ENCODE measurements around the gene NACAD. TPM values are rescaled to one million over a fixed set of nuclear protein-coding genes. Genes with fewer than 3 reads are reported as not detected.

The NACAD gene
- total RNA-seq, 1 experiment from 2014 or later = not detected

GRCh38 chr7:45075871-45076796 is 12.6 kb downstream of the NACAD start:
- no peaks in the 10 kb centered on the region for H3K9me3 ChIP-seq (ENCODE audit: low read length)
- 0 out of 2 replicates have a peak, but pooled peaks cover 13% of the 10 kb centered on the region for H4K20me1 ChIP-seq (ENCODE audit: insufficient read depth, low read depth, low read length)
- no peaks in the 10 kb centered on the region for H3K9me2 ChIP-seq (replicated peaks; ENCODE audit: insufficient read depth, low read length)
- no peak overlapping the region for H3K9ac ChIP-seq (ENCODE audit: low read length)
- no peaks in the 10 kb centered on the region for H3K27me3 ChIP-seq (ENCODE audit: low read length)
- no peaks in the 10 kb centered on the region for H3K79me2 ChIP-seq (ENCODE audit: low read length)
- H3K36me3 ChIP-seq (ENCODE audit: insufficient read depth, low read length) = peaks cover 12% of the 10 kb centered on the region
- no peak overlapping the region for H3K27ac ChIP-seq (ENCODE audit: low read length)
- no peak overlapping the region for H3K4me2 ChIP-seq (ENCODE audit: low read depth, low read length, poor library complexity, severe bottlenecking)
- no peak for DNase-seq
- H3K4me1 ChIP-seq (ENCODE audit: low read length) = peaks cover 4% of the 10 kb centered on the region; the same call in 1 of the 2 replicates
- no peak overlapping the region for H3K4me3 ChIP-seq (ENCODE audit: low read length)
- no peak overlapping the region for H2AFZ ChIP-seq (ENCODE audit: low read length)

- peaks cover 4% of the 10 kb centered on the region; the same call in 1 of the 2 replicates for H3K4me1 ChIP-seq (ENCODE audit: low read length)
- H4K20me1 ChIP-seq (ENCODE audit: insufficient read depth, low read depth, low read length) = 0 out of 2 replicates have a peak, but pooled peaks cover 10% of the 10 kb centered on the region
- no peak overlapping the region for H2AFZ ChIP-seq (ENCODE audit: low read length)
- no peak overlapping the region for H3K9ac ChIP-seq (ENCODE audit: low read length)
- no peaks in the 10 kb centered on the region for H3K9me3 ChIP-seq (ENCODE audit: low read length)
- H3K4me3 ChIP-seq (ENCODE audit: low read length) = no peak overlapping the region
- no peaks in the 10 kb centered on the region for H3K27me3 ChIP-seq (ENCODE audit: low read length)
- DNase-seq = no peak
- no peak overlapping the region for H3K4me2 ChIP-seq (ENCODE audit: low read depth, low read length, poor library complexity, severe bottlenecking)
- no peak overlapping the region for H3K27ac ChIP-seq (ENCODE audit: low read length)
- no peaks in the 10 kb centered on the region for H3K9me2 ChIP-seq (replicated peaks; ENCODE audit: insufficient read depth, low read length)
- peaks cover 18% of the 10 kb centered on the region for H3K36me3 ChIP-seq (ENCODE audit: insufficient read depth, low read length)
- no peaks in the 10 kb centered on the region for H3K79me2 ChIP-seq (ENCODE audit: low read length)
Observed at GRCh38 chr7:45075355-45075644, 13.5 kb downstream of the NACAD start.

- no peaks in the 10 kb centered on the region for H3K9me2 ChIP-seq (replicated peaks; ENCODE audit: insufficient read depth, low read length)
- H3K9me3 ChIP-seq (ENCODE audit: low read length) = no peaks in the 10 kb centered on the region
- no peak overlapping the region for H3K4me3 ChIP-seq (ENCODE audit: low read length)
- H3K4me1 ChIP-seq (ENCODE audit: low read length) = peaks cover 4% of the 10 kb centered on the region; the same call in 1 of the 2 replicates
- H3K4me2 ChIP-seq (ENCODE audit: low read depth, low read length, poor library complexity, severe bottlenecking) = no peak overlapping the region
- H3K27ac ChIP-seq (ENCODE audit: low read length) = no peak overlapping the region
- H2AFZ ChIP-seq (ENCODE audit: low read length) = no peak overlapping the region
- 0 out of 2 replicates have a peak, but pooled peaks cover 10% of the 10 kb centered on the region for H4K20me1 ChIP-seq (ENCODE audit: insufficient read depth, low read depth, low read length)
- H3K27me3 ChIP-seq (ENCODE audit: low read length) = no peaks in the 10 kb centered on the region
- peaks cover 20% of the 10 kb centered on the region for H3K36me3 ChIP-seq (ENCODE audit: insufficient read depth, low read length)
- no peak overlapping the region for H3K9ac ChIP-seq (ENCODE audit: low read length)
- DNase-seq = no peak
- H3K79me2 ChIP-seq (ENCODE audit: low read length) = no peaks in the 10 kb centered on the region
Observed at GRCh38 chr7:45074528-45075354, 14.0 kb downstream of the NACAD start.

DNA sequence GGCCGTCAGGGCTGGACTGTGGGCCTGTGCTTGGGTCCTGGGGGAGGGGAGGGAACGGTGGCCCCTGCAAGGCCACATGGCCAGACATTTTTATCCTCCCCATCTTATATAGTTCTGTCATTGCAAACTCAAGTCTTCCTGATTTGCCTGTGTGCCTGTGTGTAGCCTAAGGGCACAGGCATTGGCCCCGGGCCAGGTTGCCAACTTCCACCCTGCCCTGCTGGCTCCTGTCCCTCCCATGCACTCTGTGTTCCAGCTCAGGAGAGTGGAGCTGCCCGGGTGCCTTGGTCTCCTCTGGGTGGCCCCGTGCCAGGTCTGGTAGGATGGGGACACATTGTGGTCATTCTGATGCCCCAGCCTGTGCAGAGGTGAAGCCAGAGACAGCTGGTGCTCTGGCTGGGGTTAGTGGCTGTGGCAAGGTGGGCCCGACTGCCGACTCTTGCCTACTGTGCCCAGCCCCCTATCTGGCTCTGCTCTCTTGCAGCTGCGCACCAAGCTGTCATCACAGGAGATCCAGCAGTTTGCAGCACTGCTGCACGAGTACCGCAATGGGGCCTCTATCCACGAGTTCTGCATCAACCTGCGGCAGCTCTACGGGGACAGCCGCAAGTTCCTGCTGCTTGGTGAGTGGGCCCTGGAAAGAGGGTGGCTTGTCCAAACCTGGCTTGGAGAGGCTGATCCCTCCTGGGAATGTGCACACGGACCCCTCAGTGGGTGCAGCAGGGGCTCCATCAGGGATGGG is 14.8 kb downstream of the NACAD start:
- no peaks in the 10 kb centered on the region for H3K79me2 ChIP-seq (ENCODE audit: low read length)
- peaks cover 11% of the 10 kb centered on the region; the same call in 1 of the 2 replicates for H4K20me1 ChIP-seq (ENCODE audit: insufficient read depth, low read depth, low read length)
- no peak overlapping the region for H3K27ac ChIP-seq (ENCODE audit: low read length)

GRCh38 chr7:45073031-45073785 is 15.6 kb downstream of the NACAD start:
- Histone ChIP-seq H4K20me1 (ENCODE audit: insufficient read depth, low read depth, low read length) (peaks cover 19% of the 10 kb centered on the region; the same call in 1 of the 2 replicates), H2AFZ (ENCODE audit: low read length) (no peak overlapping the region), H3K36me3 (ENCODE audit: insufficient read depth, low read length) (peaks cover 20% of the 10 kb centered on the region), H3K27ac (ENCODE audit: low read length) (no peak overlapping the region), H3K9me2 (replicated peaks; ENCODE audit: insufficient read depth, low read length) (no peaks in the 10 kb centered on the region), H3K9me3 (ENCODE audit: low read length) (no peaks in the 10 kb centered on the region), H3K9ac (ENCODE audit: low read length) (no peak overlapping the region), H3K4me1 (ENCODE audit: low read length) (peaks cover 12% of the 10 kb centered on the region), H3K79me2 (ENCODE audit: low read length) (no peaks in the 10 kb centered on the region), H3K4me2 (ENCODE audit: low read depth, low read length, poor library complexity, severe bottlenecking) (no peak overlapping the region), H3K27me3 (ENCODE audit: low read length) (no peaks in the 10 kb centered on the region), H3K4me3 (ENCODE audit: low read length) (no peak overlapping the region)
- DNase-seq = no peak

More for the DNA sequence above, 14.8 kb downstream of the NACAD start:
- Histone ChIP-seq H3K4me2 (ENCODE audit: low read depth, low read length, poor library complexity, severe bottlenecking) (no peak overlapping the region), H3K4me1 (ENCODE audit: low read length) (peaks cover 5% of the 10 kb centered on the region), H3K4me3 (ENCODE audit: low read length) (no peak overlapping the region), H3K9me3 (ENCODE audit: low read length) (no peaks in the 10 kb centered on the region), H3K36me3 (ENCODE audit: insufficient read depth, low read length) (peaks cover 20% of the 10 kb centered on the region), H2AFZ (ENCODE audit: low read length) (no peak overlapping the region), H3K9me2 (replicated peaks; ENCODE audit: insufficient read depth, low read length) (no peaks in the 10 kb centered on the region), H3K27me3 (ENCODE audit: low read length) (no peaks in the 10 kb centered on the region), H3K9ac (ENCODE audit: low read length) (no peak overlapping the region)
- DNase-seq = no peak

DNA sequence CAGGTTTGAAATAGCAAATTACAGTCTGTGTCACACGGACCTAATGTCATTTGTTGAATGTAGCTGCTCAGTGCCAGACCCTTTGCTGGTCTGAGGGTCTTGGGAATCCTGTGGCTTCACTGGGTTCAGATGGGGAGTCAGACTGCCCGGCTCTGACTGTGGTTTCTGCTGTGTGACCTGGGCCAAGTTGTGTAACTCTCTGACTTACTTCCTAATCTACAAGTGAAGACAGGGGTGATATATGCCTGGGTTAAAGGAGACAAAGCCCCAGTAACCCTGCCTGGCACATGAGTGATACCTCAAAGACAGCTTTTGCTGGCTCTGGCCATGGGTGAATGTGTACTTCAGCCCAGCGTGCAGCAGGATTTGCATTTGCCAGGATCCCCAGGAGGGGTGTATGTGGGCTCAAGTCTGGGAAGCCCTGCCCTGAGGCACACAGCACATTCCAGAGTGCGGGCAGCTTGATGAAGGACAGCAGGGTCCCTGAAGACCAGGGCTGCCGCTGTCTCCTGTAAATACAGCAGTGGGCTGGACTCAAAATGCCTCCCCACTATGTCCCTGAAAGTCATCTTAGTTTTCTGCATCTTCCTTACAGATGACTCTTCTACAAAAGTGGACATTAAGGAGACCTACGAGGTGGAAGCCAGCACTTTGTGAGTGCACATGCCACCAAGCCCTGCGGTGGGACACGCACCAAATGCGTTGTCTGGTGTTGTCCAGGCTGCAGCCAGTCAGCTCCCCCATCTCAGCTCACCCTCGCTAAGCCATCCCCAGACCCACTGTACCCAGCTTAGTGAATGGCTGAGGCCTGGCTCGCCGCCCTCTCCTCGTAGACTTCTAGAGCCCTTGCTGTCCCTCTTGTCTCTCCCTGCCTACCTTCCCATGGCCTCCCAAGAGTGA is 16.4 kb downstream of the NACAD start:
- H3K9me2 ChIP-seq (replicated peaks; ENCODE audit: insufficient read depth, low read length) = no peaks in the 10 kb centered on the region
- H3K27ac ChIP-seq (ENCODE audit: low read length) = no peak overlapping the region
- no peak overlapping the region for H3K4me2 ChIP-seq (ENCODE audit: low read depth, low read length, poor library complexity, severe bottlenecking)
- H3K9ac ChIP-seq (ENCODE audit: low read length) = no peak overlapping the region
- peaks cover 3% of the 10 kb centered on the region; the same call in 1 of the 2 replicates for H3K79me2 ChIP-seq (ENCODE audit: low read length)
- H3K27me3 ChIP-seq (ENCODE audit: low read length) = no peaks in the 10 kb centered on the region
- H3K36me3 ChIP-seq (ENCODE audit: insufficient read depth, low read length) = peaks cover 20% of the 10 kb centered on the region
- peaks cover 22% of the 10 kb centered on the region for H4K20me1 ChIP-seq (ENCODE audit: insufficient read depth, low read depth, low read length)
- peaks cover 13% of the 10 kb centered on the region for H3K4me1 ChIP-seq (ENCODE audit: low read length)
- DNase-seq = no peak
- no peak overlapping the region for H2AFZ ChIP-seq (ENCODE audit: low read length)
- H3K4me3 ChIP-seq (ENCODE audit: low read length) = no peak overlapping the region
- no peaks in the 10 kb centered on the region for H3K9me3 ChIP-seq (ENCODE audit: low read length)

GRCh38 chr7:45071528-45071927 is 17.2 kb downstream of the NACAD start:
- H2AFZ ChIP-seq (ENCODE audit: low read length) = no peak overlapping the region
- peaks cover 4% of the 10 kb centered on the region for H3K79me2 ChIP-seq (ENCODE audit: low read length)
- no peak overlapping the region for H3K9ac ChIP-seq (ENCODE audit: low read length)
- no peak overlapping the region for H3K4me2 ChIP-seq (ENCODE audit: low read depth, low read length, poor library complexity, severe bottlenecking)
- H3K27ac ChIP-seq (ENCODE audit: low read length) = no peak overlapping the region
- peaks cover 18% of the 10 kb centered on the region; the same call in 1 of the 2 replicates for H3K36me3 ChIP-seq (ENCODE audit: insufficient read depth, low read length)
- no peaks in the 10 kb centered on the region for H3K9me2 ChIP-seq (replicated peaks; ENCODE audit: insufficient read depth, low read length)
- H3K4me3 ChIP-seq (ENCODE audit: low read length) = no peak overlapping the region
- no peak for DNase-seq
- H4K20me1 ChIP-seq (ENCODE audit: insufficient read depth, low read depth, low read length) = peaks cover 23% of the 10 kb centered on the region
- H3K4me1 ChIP-seq (ENCODE audit: low read length) = peaks cover 13% of the 10 kb centered on the region
- no peaks in the 10 kb centered on the region for H3K27me3 ChIP-seq (ENCODE audit: low read length)
- no peaks in the 10 kb centered on the region for H3K9me3 ChIP-seq (ENCODE audit: low read length)

Measured in Karpas-422 (cell line).